HFFc6 (cell line): ENCODE measurements around the gene IRF6. TPM values are rescaled to one million over a fixed set of nuclear protein-coding genes. Genes with fewer than 3 reads are reported as not detected.

Experiments used
- DNase-seq: peaks from one replicate; pipeline ENCODE4 v3.0.0-alpha.2; 2018
- H3K27ac Mint-ChIP-seq: 2 replicates; pipeline ENCODE4 v1.8.0; 2020; ENCODE audit warnings: mild to moderate bottlenecking, mixed read lengths
- H3K27me3 Mint-ChIP-seq: 2 replicates; pipeline ENCODE4 v1.8.0; 2021; ENCODE audit warnings: mild to moderate bottlenecking, moderate library complexity, mixed read lengths; ENCODE audit not compliant: insufficient read depth
- H3K36me3 Mint-ChIP-seq: 2 replicates; pipeline ENCODE4 v1.8.0; 2021; ENCODE audit warnings: low read depth, mixed read lengths
- H3K4me1 Mint-ChIP-seq: 2 replicates; pipeline ENCODE4 v1.8.0; 2020; ENCODE audit warnings: low read depth, mixed read lengths
- H3K4me3 Mint-ChIP-seq: 2 replicates; pipeline ENCODE4 v1.8.0; 2020; ENCODE audit warnings: mild to moderate bottlenecking, moderate library complexity, mixed read lengths
- H3K9me3 Mint-ChIP-seq: 2 replicates; pipeline ENCODE4 v1.8.0; 2020; ENCODE audit warnings: mild to moderate bottlenecking, mixed read lengths
- total RNA-seq, 6 experiments: library from RNA; stranded (reverse); fragmentation: NEBNext Ultra II Directional; extraction: Animal tissue kit (Norgen Biotek cat#: 25700); gene quantifications; 2 replicates in 1 of 6; 3 replicates in 5 of 6; pipeline ENCODE4 v1.2.3, GENCODE V29; 2021
- TF ChIP-seq, protein P1 (sequence below): fragments of 200-600 bp; sonication (generic); IDR thresholded peaks from 2 replicates; pipeline ENCODE4 v1.5.0; 2021; ENCODE audit warnings: antibody characterized with exemption, mild to moderate bottlenecking

The IRF6 gene
- total RNA-seq, 6 experiments from 2014 or later: 0.14 to 3.2 (median 0.28) TPM

DNA sequence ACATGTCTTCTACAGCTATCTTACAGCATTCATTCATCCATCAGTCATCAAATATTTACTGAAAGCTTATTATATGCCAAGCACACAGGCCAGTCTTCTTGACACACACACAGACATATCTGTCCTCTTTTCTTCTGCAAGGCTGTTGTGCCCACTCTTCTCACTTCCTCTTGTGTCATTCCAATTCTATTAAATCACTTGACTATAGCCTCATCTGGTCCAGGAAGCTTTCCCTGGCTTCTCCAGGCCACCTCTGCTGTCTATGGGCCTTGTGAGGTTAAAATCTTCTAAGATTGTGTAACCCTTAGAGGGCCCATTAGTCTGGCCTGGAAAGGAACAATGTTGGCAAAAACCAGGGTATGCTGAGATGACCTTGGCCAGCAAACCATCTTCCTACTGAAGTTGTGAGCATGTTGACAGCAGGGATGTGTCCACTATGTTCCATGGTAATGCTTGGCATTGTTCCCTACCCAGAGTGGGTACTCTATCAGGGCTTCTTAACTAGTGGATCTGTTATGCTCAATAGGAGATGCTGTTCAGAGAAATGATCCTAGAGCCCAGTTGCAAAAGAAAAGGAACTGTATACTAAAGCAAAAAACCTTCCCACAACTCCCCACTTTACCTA is 44.8 kb downstream of the IRF6 start:
- Mint-ChIP-seq H3K4me3 (no peak overlapping the region), H3K36me3 (no peaks in the 10 kb centered on the region), H3K9me3 (no peaks in the 10 kb centered on the region), H3K27ac (no peak overlapping the region), H3K4me1 (peaks cover 14% of the 10 kb centered on the region), H3K27me3 (no peaks in the 10 kb centered on the region; the same call in none of the 2 replicates)
- TF ChIP-seq, protein P1, sequence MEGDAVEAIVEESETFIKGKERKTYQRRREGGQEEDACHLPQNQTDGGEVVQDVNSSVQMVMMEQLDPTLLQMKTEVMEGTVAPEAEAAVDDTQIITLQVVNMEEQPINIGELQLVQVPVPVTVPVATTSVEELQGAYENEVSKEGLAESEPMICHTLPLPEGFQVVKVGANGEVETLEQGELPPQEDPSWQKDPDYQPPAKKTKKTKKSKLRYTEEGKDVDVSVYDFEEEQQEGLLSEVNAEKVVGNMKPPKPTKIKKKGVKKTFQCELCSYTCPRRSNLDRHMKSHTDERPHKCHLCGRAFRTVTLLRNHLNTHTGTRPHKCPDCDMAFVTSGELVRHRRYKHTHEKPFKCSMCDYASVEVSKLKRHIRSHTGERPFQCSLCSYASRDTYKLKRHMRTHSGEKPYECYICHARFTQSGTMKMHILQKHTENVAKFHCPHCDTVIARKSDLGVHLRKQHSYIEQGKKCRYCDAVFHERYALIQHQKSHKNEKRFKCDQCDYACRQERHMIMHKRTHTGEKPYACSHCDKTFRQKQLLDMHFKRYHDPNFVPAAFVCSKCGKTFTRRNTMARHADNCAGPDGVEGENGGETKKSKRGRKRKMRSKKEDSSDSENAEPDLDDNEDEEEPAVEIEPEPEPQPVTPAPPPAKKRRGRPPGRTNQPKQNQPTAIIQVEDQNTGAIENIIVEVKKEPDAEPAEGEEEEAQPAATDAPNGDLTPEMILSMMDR: no peak
- peak; percentile 3 for DNase-seq

DNA sequence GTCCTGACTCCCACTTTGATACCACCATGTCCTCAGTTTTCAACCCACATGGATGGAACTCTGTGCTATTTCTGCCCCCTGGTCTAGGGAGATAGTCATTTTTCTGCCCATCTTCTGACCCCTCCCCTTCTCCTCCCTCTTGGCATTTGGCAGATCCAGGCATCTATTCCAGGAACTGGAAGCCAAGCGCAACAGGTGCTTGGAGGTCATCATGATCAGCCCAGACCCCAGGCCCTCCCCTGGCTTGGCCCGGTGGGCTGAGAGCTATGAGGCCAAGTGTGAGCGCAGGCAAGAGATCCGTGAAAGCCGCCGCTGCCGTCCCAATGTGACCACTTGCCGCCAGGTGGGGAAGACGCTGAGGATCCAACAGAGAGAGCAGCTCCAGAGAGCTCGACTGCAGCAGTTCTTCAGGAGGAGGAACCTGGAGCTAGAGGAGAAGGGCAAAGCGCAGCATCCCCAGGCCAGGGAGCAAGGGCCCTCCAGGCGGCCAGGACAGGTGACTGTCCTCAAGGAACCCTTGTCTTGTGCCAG is 46.0 kb downstream of the IRF6 start:
- H3K27me3 Mint-ChIP-seq: no peaks in the 10 kb centered on the region; the same call in none of the 2 replicates
- H3K4me1 Mint-ChIP-seq: peaks cover 24% of the 10 kb centered on the region
- H3K36me3 Mint-ChIP-seq: no peaks in the 10 kb centered on the region; the same call in 1 of the 2 replicates
- H3K27ac Mint-ChIP-seq: no peak overlapping the region
- TF ChIP-seq, protein P1: no peak
- no peaks in the 10 kb centered on the region for H3K9me3 Mint-ChIP-seq
- H3K4me3 Mint-ChIP-seq: no peak overlapping the region
- DNase-seq: no peak

DNA sequence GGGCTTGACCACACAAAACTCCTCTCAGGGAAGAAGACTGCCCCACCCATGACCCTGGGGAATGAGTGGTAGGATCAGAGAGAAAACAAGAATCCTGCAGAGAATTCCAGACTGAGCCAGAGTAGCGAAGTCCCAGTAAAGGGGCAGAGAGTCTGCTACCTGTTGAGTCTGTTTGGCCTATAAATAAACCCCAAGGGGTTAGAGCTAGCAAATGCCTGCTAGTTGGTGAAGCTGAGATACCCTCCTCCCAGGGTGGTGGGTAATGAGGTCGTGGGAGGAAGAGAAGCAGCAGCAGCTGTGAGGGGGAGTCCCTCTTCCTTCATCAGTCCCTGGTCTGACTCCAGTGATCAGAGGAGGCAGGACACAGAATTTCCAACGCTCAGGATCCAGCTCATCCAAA is 47.5 kb downstream of the IRF6 start:
- TF ChIP-seq, protein P1: no peak
- Mint-ChIP-seq H3K4me1 (peaks cover 24% of the 10 kb centered on the region), H3K4me3 (no peak overlapping the region), H3K27ac (no peak overlapping the region), H3K27me3 (no peaks in the 10 kb centered on the region; the same call in none of the 2 replicates), H3K36me3 (no peaks in the 10 kb centered on the region; the same call in 1 of the 2 replicates), H3K9me3 (no peaks in the 10 kb centered on the region)
- DNase-seq: no peak

DNA sequence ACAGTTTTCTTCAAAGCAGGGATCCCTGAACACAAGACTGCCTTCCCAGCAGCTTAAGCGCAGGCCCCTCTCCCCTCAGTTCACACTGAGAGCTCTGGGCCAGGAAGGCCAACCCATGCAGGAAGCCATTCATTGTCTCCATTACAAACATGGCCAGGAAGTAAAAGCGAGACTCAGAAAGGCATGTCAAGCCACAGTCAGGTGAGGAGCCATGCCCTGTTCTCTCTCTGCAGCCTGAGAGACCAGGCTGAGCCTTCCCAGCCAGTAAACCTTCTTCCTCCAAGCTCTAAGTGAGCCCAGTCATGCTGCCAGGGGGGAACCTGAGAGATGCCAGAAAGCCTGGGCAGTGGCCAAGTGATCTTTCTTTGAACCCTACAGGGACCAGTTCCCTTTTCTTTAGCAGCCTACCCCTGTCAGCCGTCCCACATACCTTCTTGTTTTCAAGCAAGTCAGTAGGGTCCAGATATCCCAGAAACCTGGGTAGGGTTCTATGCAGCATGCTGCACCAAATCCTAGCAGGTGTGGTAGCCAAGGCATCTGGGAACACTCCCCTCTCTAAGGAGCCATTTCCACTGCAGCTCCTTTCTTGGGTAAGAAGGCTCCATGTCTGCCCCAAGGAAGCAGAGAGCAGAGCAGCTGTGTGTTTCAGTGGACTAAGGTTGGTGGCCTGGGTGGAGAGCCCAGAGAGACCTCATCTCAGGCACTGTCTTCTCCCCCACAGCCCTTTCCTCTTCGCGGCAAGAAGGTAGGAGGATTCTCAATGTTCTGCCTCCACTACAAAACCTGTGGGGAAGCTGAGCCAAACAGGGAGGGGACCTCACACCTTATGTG is 49.1 kb downstream of the IRF6 start:
- Mint-ChIP-seq H3K4me1 (peaks cover 24% of the 10 kb centered on the region), H3K36me3 (no peaks in the 10 kb centered on the region; the same call in 1 of the 2 replicates), H3K4me3 (no peak overlapping the region), H3K9me3 (no peaks in the 10 kb centered on the region), H3K27ac (no peak overlapping the region), H3K27me3 (no peaks in the 10 kb centered on the region; the same call in none of the 2 replicates)
- TF ChIP-seq, protein P1: no peak
- DNase-seq: no peak

DNA sequence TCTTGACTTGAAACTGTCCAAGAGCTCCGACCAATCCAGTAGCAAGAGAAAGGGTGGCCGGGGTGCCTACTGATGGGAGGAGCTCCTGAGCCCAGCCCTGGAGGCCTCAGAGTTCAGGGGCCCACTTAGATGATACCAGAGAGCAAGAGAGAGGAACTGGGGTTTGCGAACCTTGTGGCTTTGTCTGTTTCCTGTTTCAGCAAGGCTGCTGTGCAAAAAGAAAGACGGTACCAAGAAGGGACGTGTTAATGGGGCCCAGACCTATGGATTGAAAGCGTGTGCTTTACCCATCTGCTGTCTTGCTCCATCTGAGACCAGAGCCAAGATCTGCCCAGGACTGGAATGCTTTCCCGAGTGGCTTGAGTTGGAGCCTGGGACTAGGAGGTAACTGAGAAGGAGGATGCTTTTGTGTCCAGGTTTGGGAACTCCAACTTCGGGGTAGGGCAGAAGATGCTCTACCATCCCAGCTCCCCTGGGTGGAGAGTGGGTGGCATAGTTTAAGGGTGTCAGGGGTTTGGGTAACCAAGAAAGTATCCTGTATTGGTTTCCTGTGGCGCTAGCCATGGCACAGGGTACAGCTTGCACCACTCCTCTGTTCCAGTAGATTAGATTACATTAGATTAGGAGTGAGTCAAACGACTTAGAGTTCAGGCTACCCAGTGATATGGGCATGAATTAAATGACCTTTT is 49.9 kb downstream of the IRF6 start, which contains the start of gene TRAF3IP3:
Gene TRAF3IP3, plus strand, starts transcription at position 128 of the 689 bp plus-strand sequence. CDS start 3,987 bp downstream, outside the sequence.
- no peak within 1 kb of the TSS for H3K4me3 Mint-ChIP-seq
- H3K4me1 Mint-ChIP-seq: peaks cover 18% of the 10 kb centered on the region
- H3K9me3 Mint-ChIP-seq: no peaks in the 10 kb centered on the region
- TF ChIP-seq, protein P1: no peak
- H3K27me3 Mint-ChIP-seq: no peaks in the 10 kb centered on the region; the same call in none of the 2 replicates
- H3K36me3 Mint-ChIP-seq: no peaks in the 10 kb centered on the region; the same call in 1 of the 2 replicates
- no peak within 1 kb of the TSS; the same call in 1 of the 2 replicates for H3K27ac Mint-ChIP-seq
- no peak for DNase-seq
